SK-MEL-5 (cell line): ENCODE measurements around the gene COL4A2. TPM values are rescaled to one million over a fixed set of nuclear protein-coding genes. Genes with fewer than 3 reads are reported as not detected.
A peak's percentile ranks its signal among the peaks of the same experiment; 100 is the strongest.

Experiments
- DNase-seq: peaks from one replicate; pipeline ENCODE4 v3.0.0-alpha.2; 2016; ENCODE audit warnings: low read depth, low spot score
- in situ Hi-C: cut with HindIII; loops from 2 replicates; pipeline ENCODE4 v1.10.0; 2016; ENCODE audit warnings: low sequenced_read_pairs, high pct_unique_total_duplicates, low pct_unique_long_range_greater_than_20kb
- total RNA-seq: library from RNA; depleted of rRNA; stranded (reverse); fragments of >200 nt; shearing (Covaris generic); gene quantifications from 2 replicates; pipeline ENCODE4 v1.2.3, GENCODE V29; 2014

Gene COL4A2
- total RNA-seq, 1 experiment from 2014 or later = 23.4 TPM

DNA sequence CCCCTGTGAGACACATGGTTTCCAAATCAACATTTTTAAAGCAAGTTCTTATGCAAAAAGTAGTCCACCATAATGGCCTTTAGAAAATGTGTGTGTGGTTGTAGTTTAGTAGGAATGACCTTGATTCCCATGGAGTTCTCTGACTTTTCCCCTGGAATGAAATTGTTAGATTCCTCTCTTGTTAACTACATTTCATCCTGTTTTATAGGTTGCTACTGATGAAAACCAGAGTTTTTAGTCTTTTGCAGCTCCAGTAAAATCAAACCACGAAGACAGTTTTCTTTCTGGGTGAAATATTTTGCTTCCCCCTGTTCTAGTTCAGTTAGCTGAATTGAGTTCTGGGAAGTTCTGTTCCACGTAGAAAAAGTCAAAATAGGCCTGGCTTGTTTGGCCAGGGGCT lies 146.7 kb downstream of the COL4A2 start:
- DNase-seq = no peak
- in situ Hi-C loops = no loop called here

DNA sequence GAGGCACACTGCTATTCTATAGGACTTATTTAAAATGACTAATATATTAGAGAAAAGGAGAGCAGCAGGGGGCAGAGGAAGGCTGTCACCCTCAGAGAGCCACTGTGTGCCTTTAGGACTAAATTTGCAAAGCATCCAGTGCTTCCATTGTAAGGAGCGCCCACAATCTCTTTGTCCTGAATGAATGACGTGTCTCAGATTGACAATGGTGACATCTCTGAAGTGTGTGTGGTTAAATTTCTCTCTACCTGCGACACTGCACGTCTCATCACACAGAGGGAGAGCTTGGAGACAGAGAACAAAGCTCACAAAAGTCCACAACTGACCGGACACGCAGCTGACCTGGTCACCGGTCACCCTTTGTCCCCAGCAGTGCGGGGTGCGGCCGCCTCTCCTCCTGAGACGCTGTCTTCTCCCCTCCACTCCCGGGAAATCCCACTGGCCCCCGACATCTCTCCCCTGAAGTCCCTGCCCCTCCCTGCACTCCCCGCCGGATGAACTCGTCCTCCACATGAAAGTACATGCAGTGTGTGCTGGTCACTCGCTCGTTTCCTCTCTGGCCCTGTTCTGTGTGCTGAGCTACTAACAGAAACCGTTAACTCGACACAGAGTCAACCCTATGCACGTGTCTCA lies 147.3 kb downstream of the COL4A2 start:
- in situ Hi-C loops = no loop called here
- DNase-seq = no peak

DNA sequence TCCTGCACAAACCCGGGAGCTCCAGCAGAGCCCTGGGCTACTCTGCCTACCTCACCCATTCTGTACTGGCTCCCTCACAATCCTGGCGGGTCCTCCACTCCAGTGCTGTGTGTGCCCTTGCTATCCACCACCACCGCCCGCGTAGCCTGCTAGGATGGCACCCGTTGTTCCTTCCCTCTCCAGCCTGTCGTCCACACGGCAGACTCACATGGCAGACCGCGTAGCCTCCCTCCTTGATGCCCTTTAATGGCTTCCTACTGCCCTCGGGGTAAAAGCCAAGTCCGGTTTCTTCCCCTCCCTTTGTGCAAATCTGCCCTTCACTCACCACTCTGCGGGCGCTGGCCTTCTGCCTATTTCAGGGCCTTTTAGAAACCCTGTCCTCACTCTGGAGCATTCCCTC lies 147.9 kb downstream of the COL4A2 start:
- DNase-seq = no peak
- in situ Hi-C loops = no loop called here

DNA sequence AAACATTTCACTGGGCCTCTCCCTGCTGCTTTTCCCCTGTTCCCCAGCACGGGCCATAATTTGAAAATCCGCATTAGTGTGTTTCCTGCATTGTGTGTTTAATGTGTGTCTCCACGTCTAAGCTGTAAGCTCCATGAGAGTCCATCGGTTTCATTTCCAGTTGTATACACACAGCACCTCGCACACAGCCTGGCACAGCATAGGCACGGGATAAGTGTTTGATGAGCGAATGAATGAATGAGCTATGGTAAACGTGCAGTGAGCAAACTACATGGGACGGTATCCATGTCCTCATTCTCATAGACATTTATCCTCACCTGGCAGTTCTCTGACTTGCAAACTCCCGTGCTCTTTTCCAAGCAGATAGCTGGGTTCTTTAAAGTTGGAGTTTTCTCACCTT lies 148.4 kb downstream of the COL4A2 start:
- in situ Hi-C loops = no loop called here
- no peak for DNase-seq

DNA sequence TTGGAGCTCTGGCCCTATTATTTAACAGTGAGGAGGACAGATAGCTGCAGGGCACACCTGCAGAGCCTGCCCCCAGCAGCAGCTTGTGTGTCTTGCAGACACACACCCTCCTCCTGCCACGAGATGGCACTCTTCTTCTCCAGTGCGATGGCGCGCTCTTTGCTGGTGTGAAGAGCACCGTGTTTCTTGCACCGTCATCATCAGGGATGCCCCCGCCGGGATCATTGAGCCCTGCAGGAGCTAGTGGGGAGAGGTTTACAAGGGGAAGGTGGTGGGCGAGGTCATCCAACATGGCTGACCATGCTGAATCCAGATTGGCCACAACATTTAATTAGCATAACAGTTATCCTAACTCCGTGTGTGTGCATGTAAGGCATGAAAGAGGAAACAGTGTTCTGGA lies 148.9 kb downstream of the COL4A2 start:
- in situ Hi-C loops = no loop called here
- peak; percentile 88 for DNase-seq

DNA sequence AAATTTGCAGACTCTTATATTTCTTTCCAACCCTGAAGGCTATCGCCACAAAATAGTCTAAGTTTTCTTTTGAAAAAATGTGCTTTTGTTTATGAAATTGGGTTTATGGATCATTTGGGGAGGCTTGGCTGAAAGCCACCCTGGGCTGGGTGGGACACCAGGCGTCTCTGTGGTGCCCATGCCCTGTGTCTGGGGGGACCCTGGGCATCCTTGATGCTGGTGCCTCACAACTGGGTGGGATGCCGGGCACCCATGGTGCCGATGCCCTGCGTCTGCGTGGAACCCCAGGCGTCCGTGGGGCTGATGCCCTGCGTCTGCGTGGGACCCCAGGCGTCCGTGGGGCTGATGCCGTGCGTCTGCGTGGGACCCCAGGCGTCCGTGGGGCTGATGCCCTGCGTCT lies 149.5 kb downstream of the COL4A2 start:
- DNase-seq = no peak
- in situ Hi-C loops = no loop called here

DNA sequence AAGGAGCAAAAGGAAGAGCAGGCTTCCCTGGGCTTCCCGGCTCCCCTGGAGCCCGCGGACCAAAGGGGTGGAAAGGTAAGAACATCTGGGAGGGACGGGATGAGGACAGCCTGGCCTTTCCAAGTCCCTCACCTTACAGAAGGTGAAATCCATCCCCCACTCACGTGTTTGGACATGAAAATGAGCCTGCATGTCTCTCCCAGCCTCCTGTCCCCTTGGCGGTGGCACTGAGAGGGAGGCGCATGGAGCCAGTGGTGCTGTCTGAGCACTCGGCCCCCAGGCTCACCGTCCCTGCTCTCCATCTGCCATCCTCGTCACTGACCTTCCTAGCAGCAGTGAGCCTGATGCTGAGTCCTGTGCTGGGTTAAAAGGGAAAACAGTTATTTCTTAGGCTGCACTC lies 150.3 kb downstream of the COL4A2 start:
- in situ Hi-C loops = no loop called here
- DNase-seq = no peak

DNA sequence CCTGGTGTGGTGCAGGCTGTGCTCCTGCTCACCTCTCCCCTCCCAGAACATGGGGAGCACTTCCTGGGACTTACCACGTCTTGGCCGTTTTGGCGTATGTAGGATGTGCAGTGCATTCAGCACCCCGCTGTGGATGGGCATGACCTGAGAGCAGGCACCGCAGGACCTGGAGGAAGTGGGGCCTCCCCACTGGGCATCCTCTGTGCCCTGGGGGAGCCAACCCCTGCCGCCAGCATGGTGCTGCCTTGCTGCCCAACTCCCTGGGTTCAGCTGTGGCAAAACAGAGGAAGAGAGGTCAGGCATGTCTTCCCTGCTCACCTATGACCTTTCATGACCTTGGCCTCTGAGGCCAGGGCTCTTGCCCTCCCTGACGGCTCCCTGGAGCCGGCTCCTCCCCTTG lies 150.9 kb downstream of the COL4A2 start:
- no peak for DNase-seq
- in situ Hi-C loops = no loop called here

DNA sequence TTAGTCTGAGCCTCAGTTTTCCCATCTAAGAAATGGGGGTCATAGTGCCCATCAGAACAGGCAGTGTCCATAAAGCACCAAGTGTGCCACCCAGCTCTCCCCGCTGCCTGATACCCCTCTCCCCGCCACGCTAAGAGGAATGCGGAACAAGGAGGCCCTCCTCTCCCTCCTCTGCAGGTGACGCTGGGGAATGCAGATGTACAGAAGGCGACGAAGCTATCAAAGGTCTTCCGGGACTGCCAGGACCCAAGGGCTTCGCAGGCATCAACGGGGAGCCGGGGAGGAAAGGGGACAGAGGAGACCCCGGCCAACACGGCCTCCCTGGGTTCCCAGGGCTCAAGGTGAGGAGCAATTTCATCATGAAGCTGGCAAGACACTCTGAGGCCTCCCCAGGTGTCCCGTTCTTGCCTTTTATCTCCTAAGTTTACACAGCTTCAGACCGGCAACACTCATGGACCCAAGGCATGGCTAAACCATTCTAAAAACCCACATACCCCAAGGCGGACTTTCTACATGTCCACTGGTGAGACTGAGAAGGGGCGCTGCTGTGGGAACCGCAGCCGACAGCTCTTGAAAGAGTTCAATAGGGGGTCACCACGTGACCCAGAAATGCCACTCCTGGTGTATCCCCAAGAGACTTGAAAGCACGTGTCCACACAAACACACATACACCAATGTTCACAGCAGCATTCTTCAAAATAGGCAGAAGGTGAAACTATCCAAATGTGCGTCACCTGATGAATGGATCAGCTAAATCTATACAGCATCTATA lies 151.7 kb downstream of the COL4A2 start:
- in situ Hi-C loops = no loop called here
- no peak for DNase-seq

DNA sequence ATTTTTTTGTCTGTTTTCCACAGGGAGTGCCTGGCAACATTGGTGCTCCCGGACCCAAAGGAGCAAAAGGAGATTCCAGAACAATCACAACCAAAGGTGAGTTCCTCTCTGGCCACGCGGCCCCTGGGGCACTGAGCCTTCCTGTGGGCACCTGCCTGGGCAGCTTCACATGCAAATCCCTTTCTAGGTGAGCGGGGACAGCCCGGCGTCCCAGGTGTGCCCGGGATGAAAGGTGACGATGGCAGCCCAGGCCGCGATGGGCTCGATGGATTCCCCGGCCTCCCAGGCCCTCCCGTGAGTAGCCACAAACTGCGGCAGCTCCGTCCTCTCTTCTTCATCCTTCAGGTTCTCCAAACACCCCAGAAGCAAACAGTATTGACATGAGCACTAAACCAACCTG lies 155.0 kb downstream of the COL4A2 start:
- in situ Hi-C loops = no loop called here
- DNase-seq = no peak

DNA sequence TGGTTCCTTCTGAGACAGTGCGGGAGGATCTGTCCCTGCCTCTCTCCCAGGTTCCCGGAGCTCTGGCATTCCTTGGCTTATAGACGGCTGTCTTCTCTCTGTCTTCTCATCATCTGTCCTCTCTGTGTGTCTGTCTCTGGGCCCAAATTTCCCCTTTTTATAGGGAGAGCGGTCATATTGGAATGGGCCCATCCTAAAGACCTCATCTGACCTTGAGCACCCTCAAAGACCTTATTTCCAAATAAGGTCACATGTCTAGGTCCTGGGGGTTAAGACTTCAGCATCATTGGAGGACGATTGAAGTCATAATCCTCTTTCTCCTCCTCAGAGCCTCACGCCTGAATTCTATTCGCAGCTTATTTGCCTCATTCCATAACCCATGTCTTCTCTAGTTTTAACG lies 156.1 kb downstream of the COL4A2 start:
- DNase-seq = no peak
- in situ Hi-C loops = no loop called here

DNA sequence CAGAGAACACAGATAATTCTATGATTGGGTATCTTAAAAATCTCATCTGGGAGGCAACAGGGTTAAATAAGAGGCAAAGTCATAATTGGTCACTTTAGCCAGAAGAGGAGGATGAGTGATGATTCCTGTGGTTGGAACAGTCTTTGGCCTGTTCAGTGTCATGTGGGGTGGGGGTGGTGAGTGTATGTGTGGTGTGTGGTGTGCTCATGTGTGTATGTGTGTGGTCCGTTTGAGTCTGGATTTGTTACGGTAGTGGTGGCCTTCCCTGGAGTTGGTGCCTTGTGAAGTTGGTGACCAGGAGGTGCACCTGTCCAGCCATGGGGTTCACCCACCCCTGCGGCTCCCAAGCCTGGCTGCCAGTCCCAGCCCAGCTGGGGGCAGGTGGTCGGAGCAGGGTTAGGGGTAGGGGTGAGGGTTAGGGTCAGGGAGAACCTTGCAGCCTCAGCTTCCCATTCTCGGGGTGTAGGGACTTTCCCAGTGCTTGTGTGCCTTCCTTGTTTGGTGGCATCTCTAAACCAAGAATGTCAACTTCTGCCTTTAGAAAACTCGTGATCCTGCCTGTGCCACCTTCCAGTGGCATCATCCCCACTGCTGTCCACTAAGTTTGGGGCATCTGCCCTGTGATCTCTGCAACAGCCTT lies 156.9 kb downstream of the COL4A2 start:
- in situ Hi-C loops = no loop called here
- DNase-seq = no peak

DNA sequence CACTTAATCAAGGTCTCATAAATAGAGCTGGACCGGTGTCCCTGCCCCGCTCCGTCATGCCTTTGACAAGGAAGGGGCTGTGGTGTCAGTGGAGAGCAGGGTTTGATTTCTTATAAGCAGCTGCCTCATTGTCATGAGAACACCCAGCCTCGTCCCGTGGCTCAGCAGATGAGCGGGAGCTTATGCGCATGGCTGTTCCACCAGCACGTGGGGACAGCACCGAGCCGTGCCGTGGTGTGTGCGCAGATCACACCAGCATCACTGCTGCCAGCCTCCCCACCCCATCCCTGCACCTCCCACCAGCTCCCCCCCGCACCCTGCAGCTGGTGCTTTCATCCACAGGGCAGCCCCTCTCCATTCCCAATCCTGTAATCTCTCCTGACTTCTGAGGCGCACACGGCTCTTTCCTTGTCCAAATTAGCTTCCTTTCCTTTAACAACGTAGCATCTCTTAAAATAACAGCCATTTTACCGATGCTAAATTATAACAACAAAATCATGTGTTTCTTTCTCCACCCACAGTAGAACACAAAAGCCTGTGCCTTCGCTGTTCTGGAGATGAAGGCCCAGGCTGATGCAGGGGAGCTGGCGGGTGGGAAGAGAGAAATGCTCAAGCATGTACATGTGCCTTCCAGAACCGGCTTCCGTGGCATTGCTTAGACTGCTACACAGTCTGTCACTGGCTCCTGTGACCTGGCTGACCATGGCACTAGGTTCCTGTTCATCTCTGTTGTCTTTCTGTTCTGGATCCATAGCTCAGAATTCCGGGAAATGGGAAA lies 157.7 kb downstream of the COL4A2 start:
- DNase-seq = no peak
- in situ Hi-C loops = no loop called here

DNA sequence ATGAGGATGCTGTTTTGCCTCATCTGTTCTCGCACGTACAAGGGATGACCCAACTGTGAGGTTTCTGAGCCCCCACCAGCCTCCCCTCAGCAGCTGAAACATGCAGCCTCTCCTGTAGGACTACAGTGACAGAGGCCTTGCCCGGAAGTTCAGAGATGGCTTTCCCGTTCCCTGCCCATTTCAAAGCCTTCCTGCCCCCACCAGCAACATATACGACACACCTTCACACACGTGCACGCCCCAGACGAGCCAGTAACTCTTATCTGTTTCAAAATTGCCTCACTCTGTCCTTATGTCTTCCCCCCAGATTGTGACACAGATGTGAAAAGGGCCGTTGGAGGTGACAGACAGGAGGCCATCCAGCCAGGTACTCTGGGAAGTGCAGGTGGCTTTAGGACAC lies 158.6 kb downstream of the COL4A2 start:
- in situ Hi-C loops = no loop called here
- no peak for DNase-seq

DNA sequence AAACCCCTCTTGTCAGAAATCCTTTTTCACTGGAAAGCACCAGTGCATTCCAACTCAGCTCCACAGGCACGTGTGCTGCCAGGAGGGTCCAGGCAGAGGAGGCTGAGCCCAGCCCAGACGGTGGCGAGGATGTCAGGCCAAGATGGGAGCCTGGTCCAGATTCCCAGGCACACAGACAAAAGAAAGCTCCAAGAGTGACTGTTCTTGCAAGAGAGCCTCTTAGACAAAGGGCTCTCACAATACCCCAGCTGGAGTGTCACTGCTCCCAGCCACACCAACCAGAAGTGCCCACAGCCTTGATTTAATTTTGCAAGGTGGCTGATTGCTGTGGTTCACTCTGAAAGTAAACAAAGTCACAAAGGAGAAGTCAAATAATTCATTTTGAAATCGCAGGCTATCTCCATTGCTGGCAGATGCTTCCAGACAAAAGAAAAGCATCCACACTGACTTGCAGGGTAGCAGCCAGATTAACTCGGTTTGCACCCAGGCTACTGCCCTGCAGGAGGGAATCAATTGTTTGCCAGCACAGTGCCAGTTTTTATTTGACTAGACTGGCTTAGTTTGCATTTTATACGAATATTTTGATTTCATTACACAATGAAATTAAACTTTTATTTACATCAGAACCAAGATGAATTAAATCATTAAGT lies 159.3 kb downstream of the COL4A2 start:
- no peak for DNase-seq
- in situ Hi-C loops = no loop called here

DNA sequence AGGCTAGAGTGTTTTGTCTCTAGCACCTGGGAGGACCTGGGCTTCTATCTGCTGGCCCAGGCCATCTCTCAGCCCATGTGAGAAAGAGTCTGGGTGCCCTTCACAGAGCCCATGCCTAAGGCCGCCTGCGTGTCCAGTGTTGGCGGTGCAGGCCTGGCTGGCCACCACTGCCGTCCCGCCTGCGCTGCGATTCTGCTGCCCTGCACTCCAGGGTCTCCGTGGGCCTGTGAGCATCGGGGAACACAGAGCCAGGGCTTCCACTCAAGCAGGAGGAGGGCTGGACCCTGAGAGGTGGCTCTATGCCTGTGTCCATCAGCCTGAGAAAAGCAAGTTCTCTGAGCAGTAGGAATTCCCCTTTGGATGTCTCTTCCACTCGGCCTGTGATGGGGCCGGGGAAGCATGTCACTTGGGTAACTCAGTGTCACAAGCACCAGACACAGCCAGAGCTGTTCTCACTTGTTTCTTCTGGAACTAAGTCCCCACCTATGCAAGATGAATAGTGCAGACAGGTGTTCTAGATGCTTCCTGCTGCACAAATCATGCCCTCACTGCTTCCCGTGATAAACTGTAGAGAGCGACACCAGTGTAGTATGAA lies 160.5 kb downstream of the COL4A2 start:
- in situ Hi-C loops = no loop called here
- no peak for DNase-seq

DNA sequence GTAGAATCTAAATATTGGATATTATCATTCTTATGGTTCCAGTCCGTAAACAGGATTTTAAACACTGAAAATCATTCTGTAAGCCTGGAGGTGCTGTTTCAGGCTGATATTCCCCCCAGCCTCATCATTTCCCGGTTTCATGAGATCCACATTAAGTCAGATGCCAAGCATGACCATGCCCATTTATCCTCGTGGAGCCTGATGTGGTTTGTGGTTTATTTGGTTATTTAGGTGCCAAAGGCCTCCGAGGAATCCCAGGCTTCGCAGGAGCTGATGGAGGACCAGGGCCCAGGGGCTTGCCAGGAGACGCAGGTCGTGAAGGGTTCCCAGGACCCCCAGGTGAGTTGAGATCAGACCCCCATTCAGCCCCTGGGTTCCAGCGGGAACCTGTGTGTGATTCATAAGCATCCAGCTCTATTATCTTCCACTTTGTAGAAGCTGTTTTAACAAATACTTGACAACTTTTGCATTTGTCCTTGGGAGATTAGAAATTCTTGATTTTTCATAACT lies 162.0 kb downstream of the COL4A2 start:
- DNase-seq = no peak
- in situ Hi-C loops = no loop called here
